IMR-90 (cell line): ENCODE measurements around the gene MTFR1L. TPM values are rescaled to one million over a fixed set of nuclear protein-coding genes. Genes with fewer than 3 reads are reported as not detected.

Experiments
- CHD1 ChIP-seq: IDR thresholded peaks from 2 replicates; pipeline ENCODE4 v1.6.1; 2012; ENCODE audit warnings: low read depth, low read length, improper control_type of control experiment
- FOS ChIP-seq: fragments of 150-350 bp; IDR thresholded peaks from 2 replicates; pipeline ENCODE4 v1.6.1; 2016; ENCODE audit warnings: low read depth, low read length
- polyA plus RNA-seq, 3 experiments: library from polyadenylated mRNA; depleted of rRNA; stranded (reverse); fragments of >200 nt; gene quantifications; 2 replicates each; pipeline ENCODE4 v1.2.3, GENCODE V29; 2012; ENCODE audit warnings: low replicate concordance in 1 of 3
- total RNA-seq: library from RNA; depleted of rRNA; stranded (reverse); fragments of >200 nt; gene quantifications from 2 replicates; pipeline ENCODE4 v1.2.3, GENCODE V29; 2012
- TF ChIP-seq, protein P1 (sequence below): fragments of 150-350 bp; IDR thresholded peaks from 2 replicates; pipeline ENCODE4 v1.6.1; 2017; ENCODE audit warnings: mild to moderate bottlenecking, antibody characterized with exemption, low read length, low read depth
- TF ChIP-seq, protein P2 (sequence below): conservative IDR thresholded peaks from 2 replicates; pipeline ENCODE4 v1.5.1; 2012; ENCODE audit warnings: mild to moderate bottlenecking, low read depth, low read length, improper control_type of control experiment

The MTFR1L gene
- total and polyA plus RNA-seq, 2 of the 4 experiments (the other 2 are of a cell fraction) = 69.1 to 69.7 TPM

DNA sequence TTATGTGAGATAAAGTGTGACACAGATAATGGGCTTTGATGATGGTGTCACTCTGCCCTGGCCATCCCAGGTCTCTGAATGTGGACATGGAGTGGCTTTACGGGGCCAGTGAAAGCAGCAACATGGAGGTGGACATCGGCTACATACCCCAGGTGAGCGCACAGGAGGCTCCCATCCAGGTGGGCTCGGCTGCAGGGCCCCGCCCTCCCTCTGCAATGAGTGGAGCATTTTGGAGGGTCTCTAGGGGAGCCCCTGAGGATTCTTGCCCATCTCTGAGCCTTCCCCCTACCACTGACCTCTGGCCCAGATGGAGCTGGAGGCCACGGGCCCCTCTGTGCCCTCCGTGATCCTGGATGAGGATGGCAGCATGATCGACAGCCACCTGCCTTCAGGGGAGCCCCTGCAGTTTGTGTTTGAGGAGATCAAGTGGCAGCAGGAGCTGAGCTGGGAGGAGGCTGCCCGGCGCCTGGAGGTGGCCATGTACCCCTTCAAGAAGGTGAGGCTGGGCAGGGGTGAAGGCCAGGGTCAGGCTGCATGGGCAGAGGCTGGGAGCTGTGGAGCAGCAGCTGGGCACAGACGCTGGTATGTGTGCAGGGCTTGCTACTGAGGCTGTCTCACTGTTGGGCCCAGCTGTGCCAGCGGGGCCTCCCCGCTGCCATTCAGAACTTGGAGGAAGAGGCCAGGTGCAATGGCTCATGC, 8.2 kb upstream of the MTFR1L start (continued):
- TF ChIP-seq, protein P1, sequence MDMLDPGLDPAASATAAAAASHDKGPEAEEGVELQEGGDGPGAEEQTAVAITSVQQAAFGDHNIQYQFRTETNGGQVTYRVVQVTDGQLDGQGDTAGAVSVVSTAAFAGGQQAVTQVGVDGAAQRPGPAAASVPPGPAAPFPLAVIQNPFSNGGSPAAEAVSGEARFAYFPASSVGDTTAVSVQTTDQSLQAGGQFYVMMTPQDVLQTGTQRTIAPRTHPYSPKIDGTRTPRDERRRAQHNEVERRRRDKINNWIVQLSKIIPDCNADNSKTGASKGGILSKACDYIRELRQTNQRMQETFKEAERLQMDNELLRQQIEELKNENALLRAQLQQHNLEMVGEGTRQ = no peak
- no peak for TF ChIP-seq CHD1
- TF ChIP-seq FOS = no peak
- TF ChIP-seq, protein P2, sequence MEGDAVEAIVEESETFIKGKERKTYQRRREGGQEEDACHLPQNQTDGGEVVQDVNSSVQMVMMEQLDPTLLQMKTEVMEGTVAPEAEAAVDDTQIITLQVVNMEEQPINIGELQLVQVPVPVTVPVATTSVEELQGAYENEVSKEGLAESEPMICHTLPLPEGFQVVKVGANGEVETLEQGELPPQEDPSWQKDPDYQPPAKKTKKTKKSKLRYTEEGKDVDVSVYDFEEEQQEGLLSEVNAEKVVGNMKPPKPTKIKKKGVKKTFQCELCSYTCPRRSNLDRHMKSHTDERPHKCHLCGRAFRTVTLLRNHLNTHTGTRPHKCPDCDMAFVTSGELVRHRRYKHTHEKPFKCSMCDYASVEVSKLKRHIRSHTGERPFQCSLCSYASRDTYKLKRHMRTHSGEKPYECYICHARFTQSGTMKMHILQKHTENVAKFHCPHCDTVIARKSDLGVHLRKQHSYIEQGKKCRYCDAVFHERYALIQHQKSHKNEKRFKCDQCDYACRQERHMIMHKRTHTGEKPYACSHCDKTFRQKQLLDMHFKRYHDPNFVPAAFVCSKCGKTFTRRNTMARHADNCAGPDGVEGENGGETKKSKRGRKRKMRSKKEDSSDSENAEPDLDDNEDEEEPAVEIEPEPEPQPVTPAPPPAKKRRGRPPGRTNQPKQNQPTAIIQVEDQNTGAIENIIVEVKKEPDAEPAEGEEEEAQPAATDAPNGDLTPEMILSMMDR = no peak
